ENCODE measurements around the gene PSMD14. TPM values are rescaled to one million over a fixed set of nuclear protein-coding genes. Genes with fewer than 3 reads are reported as not detected.

PSMD14 gene
- total RNA-seq, 2 experiments from 2014 or later = 68.3 to 86.1 TPM

DNA sequence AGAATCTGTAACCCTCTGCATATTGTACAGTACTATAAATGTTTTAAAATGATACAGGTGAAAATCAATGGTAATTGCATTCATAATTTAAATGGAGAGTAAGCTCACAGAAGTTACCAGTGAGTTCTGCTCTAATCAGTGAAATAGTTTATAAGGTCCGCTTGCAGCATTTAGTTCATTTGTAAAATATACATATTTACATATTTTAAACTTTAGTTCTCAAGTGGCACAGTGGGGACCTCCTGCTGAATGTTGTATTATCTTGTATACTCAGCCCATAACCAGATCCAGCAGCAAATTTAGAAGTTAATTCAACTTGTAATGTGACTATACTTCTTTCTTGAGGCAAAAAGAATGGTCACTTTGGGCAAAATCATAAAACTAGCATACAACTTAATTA lies 66.2 kb downstream of the PSMD14 start:
- Mint-ChIP-seq H3K36me3 (peaks cover 20% of the 10 kb centered on the region), H3K27me3 (no peaks in the 10 kb centered on the region), H3K9me3 (ENCODE audit: low read depth) (no peaks in the 10 kb centered on the region), H3K4me1 (no peaks in the 10 kb centered on the region), H3K4me3 (no peak overlapping the region), H3K27ac (no peak overlapping the region)
- no peak for DNase-seq
- CTCF ChIA-PET = no interaction called here
- ATAC-seq = no peak

DNA sequence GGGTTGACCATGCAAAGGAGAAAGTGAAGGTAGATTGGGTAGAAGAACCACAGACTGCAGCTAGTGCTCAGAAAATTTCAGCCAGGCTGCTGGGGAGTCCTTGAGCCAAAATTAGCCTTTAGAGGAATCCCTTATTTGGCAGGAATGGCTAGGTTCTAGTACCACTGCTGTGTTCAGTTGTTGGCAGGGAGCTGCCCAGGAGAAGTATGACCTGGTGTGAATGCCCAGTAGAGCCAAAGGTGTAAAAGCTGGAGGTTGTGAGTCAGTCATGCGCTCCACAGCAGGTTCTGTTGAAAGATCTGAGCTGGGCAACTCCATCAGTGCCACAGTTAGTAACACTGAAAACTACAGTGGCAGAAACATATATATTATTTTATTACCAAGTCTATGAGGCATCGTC lies 71.5 kb downstream of the PSMD14 start:
- Mint-ChIP-seq H3K27ac (no peak overlapping the region), H3K4me3 (no peak overlapping the region)

DNA sequence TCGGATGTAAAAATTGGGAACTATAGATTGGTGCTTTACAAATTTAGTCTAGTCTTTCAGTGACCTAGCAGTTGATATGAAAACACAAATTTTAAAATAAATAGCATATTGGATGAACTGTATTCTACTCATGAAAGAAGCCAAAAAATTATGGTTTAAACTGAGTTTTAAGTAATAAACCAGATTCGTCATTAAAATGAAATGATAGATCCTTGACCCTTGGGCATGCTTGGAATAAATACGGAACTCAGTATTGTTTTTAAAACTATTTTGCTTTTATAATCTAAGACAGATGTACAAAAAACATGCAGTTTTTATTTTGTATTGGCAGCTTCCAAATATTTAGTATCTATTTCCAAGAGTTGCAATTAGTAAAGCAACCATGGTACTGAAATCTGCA lies 73.3 kb downstream of the PSMD14 start:
- H3K27ac Mint-ChIP-seq = no peak overlapping the region
- H3K36me3 Mint-ChIP-seq = peaks cover 12% of the 10 kb centered on the region
- CTCF ChIA-PET = interaction anchor here (1.3 kb wide), 1 partner anchor 36 kb away, joined by 4 read pairs; no protein-coding TSS in a partner anchor
- no peaks in the 10 kb centered on the region for H3K27me3 Mint-ChIP-seq
- no peak for ATAC-seq
- H3K4me3 Mint-ChIP-seq = no peak overlapping the region
- H3K9me3 Mint-ChIP-seq (ENCODE audit: low read depth) = no peaks in the 10 kb centered on the region
- no peak for DNase-seq
- peaks cover 22% of the 10 kb centered on the region for H3K4me1 Mint-ChIP-seq

More for the DNA sequence above, 71.5 kb downstream of the PSMD14 start:
- Mint-ChIP-seq H3K27me3 (no peaks in the 10 kb centered on the region), H3K9me3 (ENCODE audit: low read depth) (no peaks in the 10 kb centered on the region), H3K36me3 (peaks cover 7% of the 10 kb centered on the region), H3K4me1 (peaks cover 7% of the 10 kb centered on the region)
- ATAC-seq = no peak
- CTCF ChIA-PET = interaction anchor here (1.3 kb wide), 1 partner anchor 841 kb away, joined by 3 read pairs; no protein-coding TSS in a partner anchor
- DNase-seq = no peak

DNA sequence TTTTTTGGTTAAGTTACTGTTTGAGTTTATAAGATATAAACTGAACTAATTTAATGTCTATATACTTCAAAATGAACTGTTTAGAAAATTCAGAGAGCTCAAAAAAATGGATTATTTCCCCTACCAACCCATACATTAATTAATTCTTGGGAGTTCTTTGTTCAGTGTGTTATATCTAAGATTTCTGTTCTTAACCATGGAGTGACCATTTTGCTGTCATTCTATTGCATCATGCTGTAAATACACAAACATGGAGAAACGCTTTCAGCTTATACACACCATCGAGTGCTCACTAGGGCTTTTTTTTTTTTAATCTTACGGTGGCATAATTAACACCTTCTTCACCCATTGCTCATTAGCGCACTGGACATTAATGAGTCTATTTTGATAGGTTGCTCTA lies 74.5 kb downstream of the PSMD14 start:
- Mint-ChIP-seq H3K9me3 (ENCODE audit: low read depth) (no peaks in the 10 kb centered on the region), H3K4me1 (peaks cover 29% of the 10 kb centered on the region), H3K27me3 (no peaks in the 10 kb centered on the region), H3K36me3 (peaks cover 12% of the 10 kb centered on the region), H3K4me3 (no peak overlapping the region), H3K27ac (no peak overlapping the region)
- ATAC-seq (no peak), DNase-seq (no peak)
- CTCF ChIA-PET = interaction anchor here (1.3 kb wide), 1 partner anchor 35 kb away, joined by 4 read pairs; no protein-coding TSS in a partner anchor

- Mint-ChIP-seq H3K4me3 (no peak overlapping the region), H3K27ac (peak overlapping the region; percentile 71), H3K36me3 (peaks cover 15% of the 10 kb centered on the region), H3K4me1 (peaks cover 31% of the 10 kb centered on the region), H3K27me3 (no peaks in the 10 kb centered on the region), H3K9me3 (ENCODE audit: low read depth) (no peaks in the 10 kb centered on the region)
- ATAC-seq = peak; percentile 96
- CTCF ChIA-PET = no interaction called here
- peak; percentile 55 for DNase-seq
Observed at GRCh38 chr2:161384864-161385263, 76.6 kb downstream of the PSMD14 start.

- no peaks in the 10 kb centered on the region for H3K27me3 Mint-ChIP-seq
- H3K27ac Mint-ChIP-seq = peak overlapping the region; percentile 67
- CTCF ChIA-PET = no interaction called here
- DNase-seq = no peak
- H3K4me3 Mint-ChIP-seq = peak overlapping the region; percentile 8
- no peaks in the 10 kb centered on the region for H3K9me3 Mint-ChIP-seq (ENCODE audit: low read depth)
- peak; percentile 38 for ATAC-seq
- H3K36me3 Mint-ChIP-seq = peaks cover 20% of the 10 kb centered on the region
- peaks cover 39% of the 10 kb centered on the region for H3K4me1 Mint-ChIP-seq
Observed at GRCh38 chr2:161386228-161386824, 78.1 kb downstream of the PSMD14 start.

DNA sequence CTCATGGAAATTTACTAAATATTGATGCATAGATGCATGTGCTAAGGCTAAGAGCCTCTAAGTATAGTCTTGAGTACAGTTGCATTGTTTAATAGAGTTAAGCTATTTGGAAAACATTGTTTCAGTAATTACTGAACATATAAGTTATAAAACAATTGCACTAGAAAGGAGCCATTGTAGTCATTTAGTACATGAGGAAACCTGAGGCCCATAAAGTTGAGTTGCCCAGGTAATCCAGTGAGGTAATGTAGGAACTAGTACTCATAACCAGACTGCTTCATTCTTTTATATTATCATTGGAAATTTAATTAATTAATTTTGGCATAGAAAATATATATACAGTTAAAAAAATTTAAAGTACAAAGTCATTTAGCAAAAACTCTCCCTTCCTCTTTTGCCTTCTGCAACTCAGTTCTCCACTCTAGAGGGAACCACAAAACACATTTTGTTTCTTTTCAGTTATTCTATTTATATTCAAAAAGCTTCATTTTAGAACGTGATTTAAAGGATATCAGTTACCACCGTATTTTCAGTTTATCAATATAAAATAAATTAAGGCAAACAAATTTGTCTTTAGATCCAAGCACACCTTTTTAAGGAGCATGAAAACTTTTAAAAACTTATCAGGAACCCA lies 80.0 kb downstream of the PSMD14 start:
- DNase-seq (no peak), ATAC-seq (no peak)
- CTCF ChIA-PET = interaction anchor here (0.6 kb wide), 1 partner anchor 178 kb away, joined by 3 read pairs; no protein-coding TSS in a partner anchor
- peaks cover 45% of the 10 kb centered on the region for H3K4me1 Mint-ChIP-seq
- no peaks in the 10 kb centered on the region for H3K9me3 Mint-ChIP-seq (ENCODE audit: low read depth)
- peaks cover 36% of the 10 kb centered on the region for H3K36me3 Mint-ChIP-seq
- H3K27ac Mint-ChIP-seq = no peak overlapping the region
- no peaks in the 10 kb centered on the region for H3K27me3 Mint-ChIP-seq
- H3K4me3 Mint-ChIP-seq = no peak overlapping the region

GRCh38 chr2:161391737-161392506 lies 83.7 kb downstream of the PSMD14 start:
- Mint-ChIP-seq H3K36me3 (peaks cover 51% of the 10 kb centered on the region), H3K4me3 (no peak overlapping the region), H3K4me1 (peaks cover 19% of the 10 kb centered on the region), H3K27me3 (no peaks in the 10 kb centered on the region), H3K27ac (no peak overlapping the region), H3K9me3 (ENCODE audit: low read depth) (no peaks in the 10 kb centered on the region)
- no peak for DNase-seq
- ATAC-seq = no peak
- CTCF ChIA-PET = no interaction called here

GRCh38 chr2:161400076-161400475 lies 91.9 kb downstream of the PSMD14 start:
- no peaks in the 10 kb centered on the region for H3K27me3 Mint-ChIP-seq
- ATAC-seq = no peak
- peaks cover 41% of the 10 kb centered on the region for H3K36me3 Mint-ChIP-seq
- H3K4me3 Mint-ChIP-seq = no peak overlapping the region
- no peaks in the 10 kb centered on the region for H3K9me3 Mint-ChIP-seq (ENCODE audit: low read depth)
- no peak overlapping the region for H3K27ac Mint-ChIP-seq
- DNase-seq = no peak
- CTCF ChIA-PET = no interaction called here
- no peaks in the 10 kb centered on the region for H3K4me1 Mint-ChIP-seq

DNA sequence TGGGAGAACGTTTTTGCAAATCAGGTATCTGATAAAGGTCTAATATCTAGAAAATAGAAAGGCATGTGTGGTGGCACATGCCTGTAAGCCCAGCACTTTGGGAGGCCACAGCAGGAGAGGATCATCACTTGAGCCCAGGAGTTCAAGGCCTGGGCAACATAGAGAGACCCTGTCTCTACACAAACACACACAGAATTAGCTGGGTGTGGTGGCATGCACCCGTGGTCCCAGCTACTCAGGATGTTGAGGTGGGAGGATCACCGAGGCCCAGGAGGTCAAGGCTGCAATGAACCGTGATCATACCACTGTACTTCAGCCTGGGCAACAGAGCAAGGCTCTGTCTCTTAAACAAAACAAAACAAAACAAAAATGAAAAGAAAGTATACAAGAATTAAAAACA lies 94.1 kb downstream of the PSMD14 start:
- Mint-ChIP-seq H3K4me3 (no peak overlapping the region), H3K9me3 (ENCODE audit: low read depth) (no peaks in the 10 kb centered on the region), H3K27me3 (no peaks in the 10 kb centered on the region), H3K27ac (no peak overlapping the region), H3K36me3 (peaks cover 26% of the 10 kb centered on the region), H3K4me1 (no peaks in the 10 kb centered on the region)
- ATAC-seq = no peak
- CTCF ChIA-PET = no interaction called here
- no peak for DNase-seq

DNA sequence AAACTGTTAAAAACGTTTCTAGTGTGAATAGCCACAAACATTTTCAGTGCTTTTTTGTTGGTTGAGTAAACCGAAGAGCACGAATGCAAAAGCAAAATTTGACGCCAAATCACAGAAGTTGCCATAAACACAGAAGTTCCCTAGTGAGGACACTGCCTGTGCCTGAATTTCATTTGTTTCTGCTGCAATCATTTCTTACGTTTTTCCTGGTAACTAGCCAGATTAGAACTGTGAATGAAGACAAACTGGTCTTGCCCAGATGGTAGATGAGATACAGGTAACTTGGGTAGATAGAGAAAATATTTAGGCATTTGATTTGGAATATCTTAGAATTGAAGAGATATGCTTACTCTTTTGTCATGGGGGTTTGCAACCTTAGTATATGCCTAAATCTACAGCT lies 98.1 kb downstream of the PSMD14 start:
- Mint-ChIP-seq H3K27ac (no peak overlapping the region), H3K27me3 (no peaks in the 10 kb centered on the region), H3K4me3 (no peak overlapping the region), H3K4me1 (no peaks in the 10 kb centered on the region), H3K9me3 (ENCODE audit: low read depth) (no peaks in the 10 kb centered on the region), H3K36me3 (peaks cover 25% of the 10 kb centered on the region)
- DNase-seq (no peak), ATAC-seq (no peak)
- CTCF ChIA-PET = no interaction called here

- Mint-ChIP-seq H3K27me3 (no peaks in the 10 kb centered on the region), H3K27ac (no peak overlapping the region), H3K9me3 (ENCODE audit: low read depth) (no peaks in the 10 kb centered on the region), H3K4me3 (no peak overlapping the region), H3K4me1 (no peaks in the 10 kb centered on the region), H3K36me3 (peaks cover 23% of the 10 kb centered on the region)
- DNase-seq = no peak
- no peak for ATAC-seq
- CTCF ChIA-PET = no interaction called here
Observed at GRCh38 chr2:161407597-161407996, 99.4 kb downstream of the PSMD14 start.

DNA sequence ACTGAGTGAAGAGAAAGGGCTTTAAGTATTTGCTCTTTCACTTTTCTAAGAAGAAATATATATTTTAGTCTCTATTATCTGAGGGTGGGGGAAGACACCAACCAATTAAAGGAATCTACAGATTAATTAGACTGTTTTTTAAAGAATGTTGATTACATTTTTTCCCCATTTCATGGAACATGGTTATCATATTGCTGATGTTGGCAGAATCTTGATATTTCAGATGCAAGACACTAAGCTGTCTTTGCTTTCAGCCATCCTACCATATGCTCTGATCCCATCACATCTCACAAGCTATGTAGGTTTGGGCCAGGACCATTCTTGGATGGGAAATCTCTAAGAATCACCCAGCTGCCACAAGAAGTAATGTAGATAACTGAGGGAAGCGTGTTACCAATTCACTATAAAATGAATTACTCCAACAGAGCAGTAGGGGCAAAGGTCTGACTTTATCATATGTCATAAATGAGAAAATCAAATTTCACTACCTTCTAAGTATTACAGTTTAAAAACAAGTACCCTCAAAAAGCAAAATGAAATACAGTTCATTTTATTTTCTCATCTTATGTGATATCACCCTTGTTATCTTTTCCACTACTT lies 101.2 kb downstream of the PSMD14 start:
- H3K4me3 Mint-ChIP-seq = no peak overlapping the region
- H3K4me1 Mint-ChIP-seq = peaks cover 3% of the 10 kb centered on the region
- peaks cover 7% of the 10 kb centered on the region for H3K27me3 Mint-ChIP-seq
- ATAC-seq (no peak), DNase-seq (no peak)
- no peak overlapping the region for H3K27ac Mint-ChIP-seq
- H3K9me3 Mint-ChIP-seq (ENCODE audit: low read depth) = no peaks in the 10 kb centered on the region
- CTCF ChIA-PET = no interaction called here
- peaks cover 19% of the 10 kb centered on the region for H3K36me3 Mint-ChIP-seq

Measured in activated CD8-positive, alpha-beta memory T cell treated with anti-CD3 and anti-CD28 coated beads, Interleukin-2, amount 10 ng/mL, durations not matched to agents 7 days and 5 days (primary cell).